WTC11 (cell line): Measurements from ENCODE around the gene NMU.

Experiments
- ATF1 ChIP-seq: sonication (generic); formaldehyde crosslinking; IDR thresholded peaks from 2 replicates; pipeline ENCODE4 v1.8.1; 2023; ENCODE audit warnings: mild to moderate bottlenecking, moderate library complexity, missing genetic modification reagents
- CBFB ChIP-seq: sonication (generic); formaldehyde crosslinking; IDR thresholded peaks from 2 replicates; pipeline ENCODE4 v1.8.1; 2022; ENCODE audit warnings: mild to moderate bottlenecking, low read depth, missing genetic modification reagents
- CREB1 ChIP-seq: sonication (generic); formaldehyde crosslinking; IDR thresholded peaks from 2 replicates; pipeline ENCODE4 v1.8.0; 2023; ENCODE audit warnings: mild to moderate bottlenecking, missing genetic modification reagents
- CTCF ChIP-seq: fragments of 200-600 bp; IDR thresholded peaks from 2 replicates; pipeline ENCODE4 v1.8.0; 2022; ENCODE audit warnings: antibody characterized with exemption
- FOXP1 ChIP-seq: sonication (generic); formaldehyde crosslinking; IDR thresholded peaks from 2 replicates; pipeline ENCODE4 v1.8.0; 2022; ENCODE audit warnings: missing genetic modification reagents, mild to moderate bottlenecking, moderate library complexity, borderline replicate concordance
- IRF2 ChIP-seq: sonication (generic); formaldehyde crosslinking; IDR thresholded peaks from 2 replicates; pipeline ENCODE4 v1.8.0; 2022; ENCODE audit warnings: low read depth, missing genetic modification reagents, borderline replicate concordance
- JUN ChIP-seq: sonication (generic); formaldehyde crosslinking; IDR thresholded peaks from 2 replicates; pipeline ENCODE4 v1.8.0; 2023; ENCODE audit warnings: mild to moderate bottlenecking, missing genetic modification reagents
- STAT6 ChIP-seq: sonication (generic); formaldehyde crosslinking; conservative IDR thresholded peaks from 2 replicates; pipeline ENCODE4 v1.8.1; 2023; ENCODE audit warnings: mild to moderate bottlenecking, low read depth, missing genetic modification reagents, moderate library complexity
- TP53 ChIP-seq: sonication (generic); formaldehyde crosslinking; IDR thresholded peaks from 2 replicates; pipeline ENCODE4 v1.8.1; 2023; ENCODE audit warnings: mild to moderate bottlenecking, missing genetic modification reagents
- ZBTB21 ChIP-seq: sonication (generic); formaldehyde crosslinking; IDR thresholded peaks from 2 replicates; pipeline ENCODE4 v1.8.1; 2023; ENCODE audit warnings: mild to moderate bottlenecking, missing genetic modification reagents, borderline replicate concordance
- TF ChIP-seq, protein P1 (sequence below): sonication (generic); formaldehyde crosslinking; conservative IDR thresholded peaks from 2 replicates; pipeline ENCODE4 v1.8.1; 2022; ENCODE audit warnings: mild to moderate bottlenecking, missing genetic modification reagents
- TF ChIP-seq, protein P2 (sequence below): sonication (generic); formaldehyde crosslinking; IDR thresholded peaks from 2 replicates; pipeline ENCODE4 v1.8.0; 2022; ENCODE audit warnings: mild to moderate bottlenecking, missing genetic modification reagents

GRCh38 chr4:55592014-55592413 lies 44.1 kb downstream of the NMU start, which contains the start of gene PDCL2:
- TF ChIP-seq CTCF (no peak), CBFB (CRISPR knock-in tag) (no peak), JUN (CRISPR knock-in tag) (no peak), ZBTB21 (no peak), STAT6 (CRISPR knock-in tag) (no peak), CREB1 (no peak), ATF1 (no peak), FOXP1 (CRISPR knock-in tag) (no peak), TP53 (no peak), IRF2 (CRISPR knock-in tag) (no peak)
- TF ChIP-seq, protein P1, sequence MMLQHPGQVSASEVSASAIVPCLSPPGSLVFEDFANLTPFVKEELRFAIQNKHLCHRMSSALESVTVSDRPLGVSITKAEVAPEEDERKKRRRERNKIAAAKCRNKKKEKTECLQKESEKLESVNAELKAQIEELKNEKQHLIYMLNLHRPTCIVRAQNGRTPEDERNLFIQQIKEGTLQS (CRISPR knock-in tag), result no peak
- TF ChIP-seq, protein P2, sequence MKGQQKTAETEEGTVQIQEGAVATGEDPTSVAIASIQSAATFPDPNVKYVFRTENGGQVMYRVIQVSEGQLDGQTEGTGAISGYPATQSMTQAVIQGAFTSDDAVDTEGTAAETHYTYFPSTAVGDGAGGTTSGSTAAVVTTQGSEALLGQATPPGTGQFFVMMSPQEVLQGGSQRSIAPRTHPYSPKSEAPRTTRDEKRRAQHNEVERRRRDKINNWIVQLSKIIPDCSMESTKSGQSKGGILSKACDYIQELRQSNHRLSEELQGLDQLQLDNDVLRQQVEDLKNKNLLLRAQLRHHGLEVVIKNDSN (CRISPR knock-in tag), result no peak
